ENCODE results near the gene POLR3H.

GRCh38 chr22:41565403-41566054 lies 21.3 kb upstream of the POLR3H start:
- TF ChIP-seq CTCF (tag by site-specific recombination; IDR thresholded peaks at IDR 0.05) (no peak), ZNF121 (tag by site-specific recombination; IDR thresholded peaks at IDR 0.05) (no peak), PRDM10 (tag by site-specific recombination; IDR thresholded peaks at IDR 0.05) (no peak), HOXA7 (CRISPR knock-in tag; IDR thresholded peaks at IDR 0.05; ENCODE audit: borderline replicate concordance) (no peak), PATZ1 (tag by site-specific recombination; IDR thresholded peaks at IDR 0.05) (no peak), ZNF677 (tag by site-specific recombination; IDR thresholded peaks at IDR 0.05) (no peak), ZBTB21 (tag by site-specific recombination; IDR thresholded peaks at IDR 0.05) (no peak), ZSCAN16 (tag by site-specific recombination; IDR thresholded peaks at IDR 0.05) (no peak), PBX3 (CRISPR knock-in tag; IDR thresholded peaks at IDR 0.05) (no peak), ZNF473 (tag by site-specific recombination; IDR thresholded peaks at IDR 0.05) (no peak), YY2 (tag by site-specific recombination; IDR thresholded peaks at IDR 0.05) (no peak)
